GM10266 (cell line): ENCODE measurements around the gene ESPNL.

Experiments used
- DNase-seq: peaks from one replicate; pipeline ENCODE4 v3.0.0; 2012; ENCODE audit errors: extremely low spot score
- CTCF ChIP-seq: IDR thresholded peaks from 2 replicates; pipeline ENCODE4 v1.5.1; 2012; ENCODE audit warnings: mild to moderate bottlenecking, low read depth; ENCODE audit not compliant: control insufficient read depth, insufficient read depth; ENCODE audit errors: missing control alignments

The ESPNL gene

GRCh38 chr2:238139196-238140039 lies 39.3 kb downstream of the ESPNL start:
- DNase-seq, result peak; percentile 78
- TF ChIP-seq CTCF, result peak; percentile 75

GRCh38 chr2:238140040-238140439 lies 39.9 kb downstream of the ESPNL start:
- no peak for TF ChIP-seq CTCF
- no peak for DNase-seq

- DNase-seq, result no peak
- no peak for TF ChIP-seq CTCF
Observed at GRCh38 chr2:238140721-238141540, 40.8 kb downstream of the ESPNL start.

GRCh38 chr2:238141541-238142318 lies 41.6 kb downstream of the ESPNL start:
- no peak for DNase-seq
- no peak for TF ChIP-seq CTCF

- no peak for DNase-seq
- TF ChIP-seq CTCF, result no peak
Observed at GRCh38 chr2:238142382-238143205, 42.5 kb downstream of the ESPNL start.

GRCh38 chr2:238143239-238143951 lies 43.3 kb downstream of the ESPNL start:
- no peak for DNase-seq
- TF ChIP-seq CTCF, result no peak
